GM11168 (cell line): Measurements from ENCODE around the gene NAB2.

Experiments used
- in situ Hi-C: fragments of 300-500 bp; cut with MboI; formaldehyde crosslinking; loops from one replicate; pipeline ENCODE4 v1.12.0; 2022; ENCODE audit warnings: low sequenced_read_pairs; ENCODE audit not compliant: unreplicated experiment

The NAB2 gene

DNA sequence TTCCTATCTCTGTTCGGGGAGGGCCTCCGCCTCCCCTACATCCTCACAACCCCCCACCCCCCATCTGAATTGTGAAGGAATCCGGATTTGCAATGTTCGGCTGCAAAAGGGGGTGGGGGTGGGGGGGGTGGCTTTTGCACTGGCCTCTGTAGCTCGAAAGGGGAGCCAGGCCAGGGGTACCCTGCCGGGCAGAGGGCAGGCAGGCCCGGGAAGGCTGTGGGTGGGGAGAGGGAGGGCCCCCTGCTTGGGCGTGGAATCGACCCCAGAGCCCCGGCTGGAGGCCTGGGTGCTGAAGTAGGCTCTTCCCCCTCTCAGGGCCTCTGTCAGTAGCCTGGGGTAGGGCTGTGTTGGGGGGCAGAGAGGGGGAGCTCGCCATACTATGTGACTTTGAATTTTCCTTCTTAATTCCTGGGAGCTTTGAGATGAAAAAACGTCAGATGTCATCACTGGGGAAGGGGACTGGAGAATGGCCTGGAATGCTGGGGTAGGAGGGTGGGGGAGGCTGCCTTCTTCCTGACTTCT lies 40.5 kb downstream of the NAB2 start:
- in situ Hi-C loops, result no loop called here

- in situ Hi-C loops, result no loop called here
Measured at GRCh38 chr12:57129889-57130288, 41.0 kb downstream of the NAB2 start.

DNA sequence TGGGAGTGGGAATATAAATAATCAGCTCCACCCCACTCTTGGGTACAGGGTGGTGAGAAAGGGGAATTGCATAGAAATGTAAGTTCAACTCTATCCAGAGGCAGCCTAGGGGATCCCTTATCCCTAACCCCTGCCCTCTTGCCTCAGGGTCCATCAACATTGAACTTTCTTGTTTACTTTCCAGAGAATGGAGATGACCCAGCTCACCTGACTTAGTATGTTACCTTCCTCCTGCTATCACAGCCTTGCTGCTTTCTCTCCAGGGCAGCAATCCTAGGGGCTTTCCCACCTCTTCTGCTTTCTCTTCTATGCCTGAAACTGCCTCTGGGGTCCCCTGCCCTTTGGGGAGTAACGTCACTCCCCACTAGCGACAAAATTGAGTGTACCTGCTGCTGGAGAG lies 42.0 kb downstream of the NAB2 start:
- in situ Hi-C loops, result no loop called here

DNA sequence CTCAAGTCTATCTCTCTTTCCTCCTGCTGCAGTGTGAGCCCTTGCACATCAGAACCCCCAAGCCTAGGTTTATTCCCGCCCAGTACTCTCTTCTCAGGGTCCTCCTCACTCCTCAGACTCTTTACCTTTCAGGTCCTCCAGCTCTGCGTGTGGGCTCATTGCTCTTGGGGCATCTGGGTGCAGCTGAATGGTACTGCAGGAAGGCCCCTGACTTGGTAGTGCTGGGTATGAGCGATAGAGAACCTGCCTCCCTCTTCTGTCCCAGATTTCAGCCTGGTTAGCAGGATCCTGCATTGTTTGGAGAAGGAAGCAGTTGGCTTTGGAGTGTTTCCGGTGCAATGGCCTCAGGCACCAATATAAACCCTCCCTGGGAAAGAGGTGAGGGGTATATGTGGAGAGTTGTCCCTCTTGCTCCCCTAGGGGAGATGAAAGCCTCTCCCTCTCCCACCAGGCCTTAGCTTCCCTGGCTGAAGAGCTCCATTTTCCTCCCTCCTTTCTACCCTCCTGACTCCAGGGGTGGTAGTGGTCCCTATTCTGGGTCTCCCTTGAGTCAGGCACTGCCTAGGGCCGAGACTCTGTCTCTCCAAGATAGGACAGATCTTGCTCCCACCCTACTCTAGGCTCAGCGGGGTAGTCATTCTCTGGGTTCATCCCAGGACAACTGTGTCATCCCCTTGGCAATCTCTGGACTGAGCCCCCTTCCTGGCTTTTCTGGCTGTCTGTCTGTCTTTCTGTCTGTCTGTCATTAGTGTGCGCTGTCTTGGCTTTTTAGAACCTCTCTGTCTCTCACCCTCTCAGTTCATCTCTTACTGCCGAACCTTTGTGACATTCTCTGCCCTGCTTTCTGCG lies 43.2 kb downstream of the NAB2 start:
- in situ Hi-C loops, result no loop called here

DNA sequence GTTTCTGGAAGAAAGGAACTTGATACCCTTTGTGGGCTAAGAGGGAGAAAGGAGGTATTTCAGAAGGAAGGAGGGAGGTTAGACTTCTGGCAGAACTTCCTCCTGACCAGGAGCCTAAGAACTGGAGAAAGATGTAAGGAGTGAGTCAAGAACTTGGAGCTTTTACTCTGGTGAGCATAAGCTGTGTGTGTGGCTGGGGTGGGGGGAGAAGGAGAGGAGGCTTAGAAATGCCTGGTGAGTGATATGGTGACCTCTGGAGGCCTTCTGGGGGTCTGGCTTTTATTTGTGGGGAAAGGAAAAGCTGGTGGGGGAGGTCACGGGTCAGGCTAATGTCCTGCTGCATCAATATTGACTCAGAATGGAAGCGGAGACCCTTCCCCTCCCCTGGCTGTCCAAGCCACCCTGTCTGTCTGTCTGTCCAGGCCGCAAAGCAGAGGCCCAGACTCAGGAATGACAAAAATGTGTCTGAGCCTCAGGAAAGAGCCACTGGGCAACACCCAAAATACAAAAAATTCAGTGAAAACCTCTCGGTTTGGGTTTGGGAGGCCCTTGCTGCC lies 44.2 kb downstream of the NAB2 start:
- in situ Hi-C loops, result no loop called here

DNA sequence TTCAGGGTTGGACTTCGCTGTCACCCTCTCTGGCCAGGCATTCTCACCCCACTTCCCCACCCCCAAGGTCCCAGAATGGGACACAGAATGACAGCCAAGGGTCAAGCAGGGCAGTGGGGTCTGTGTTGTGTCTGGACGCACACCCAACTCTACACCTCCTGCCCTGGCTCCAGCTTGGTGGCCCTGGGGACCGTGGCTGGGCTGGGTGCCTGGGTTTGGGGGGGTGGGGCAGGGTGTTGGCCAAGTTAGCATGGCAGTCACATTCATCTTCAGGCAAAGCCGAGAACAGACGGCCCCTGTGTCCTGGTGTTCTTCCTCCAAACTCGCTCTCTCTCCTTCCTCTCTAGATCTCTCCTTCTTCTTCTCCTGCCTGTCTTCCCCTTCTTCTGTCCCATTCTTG lies 45.0 kb downstream of the NAB2 start:
- in situ Hi-C loops, result no loop called here

DNA sequence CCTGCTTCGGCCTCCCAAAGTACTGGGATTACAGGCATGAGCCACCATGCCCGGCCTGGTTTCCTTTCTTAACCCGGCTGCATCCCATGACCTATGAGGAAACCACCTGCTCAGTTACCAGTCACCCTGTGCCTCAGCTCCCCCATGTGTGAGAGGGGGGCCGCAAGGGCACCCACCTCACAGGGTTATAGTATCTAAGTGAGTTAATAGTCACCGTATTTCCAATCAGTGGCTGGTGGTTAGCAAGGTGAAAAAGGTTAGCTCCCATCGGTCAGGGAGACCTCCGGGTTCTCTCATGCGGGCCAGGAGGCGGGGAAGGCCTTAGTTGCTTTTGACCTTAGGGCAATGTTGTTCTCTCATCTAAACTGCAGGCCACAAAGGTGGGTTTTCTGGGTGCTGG lies 46.0 kb downstream of the NAB2 start:
- in situ Hi-C loops, result no loop called here

DNA sequence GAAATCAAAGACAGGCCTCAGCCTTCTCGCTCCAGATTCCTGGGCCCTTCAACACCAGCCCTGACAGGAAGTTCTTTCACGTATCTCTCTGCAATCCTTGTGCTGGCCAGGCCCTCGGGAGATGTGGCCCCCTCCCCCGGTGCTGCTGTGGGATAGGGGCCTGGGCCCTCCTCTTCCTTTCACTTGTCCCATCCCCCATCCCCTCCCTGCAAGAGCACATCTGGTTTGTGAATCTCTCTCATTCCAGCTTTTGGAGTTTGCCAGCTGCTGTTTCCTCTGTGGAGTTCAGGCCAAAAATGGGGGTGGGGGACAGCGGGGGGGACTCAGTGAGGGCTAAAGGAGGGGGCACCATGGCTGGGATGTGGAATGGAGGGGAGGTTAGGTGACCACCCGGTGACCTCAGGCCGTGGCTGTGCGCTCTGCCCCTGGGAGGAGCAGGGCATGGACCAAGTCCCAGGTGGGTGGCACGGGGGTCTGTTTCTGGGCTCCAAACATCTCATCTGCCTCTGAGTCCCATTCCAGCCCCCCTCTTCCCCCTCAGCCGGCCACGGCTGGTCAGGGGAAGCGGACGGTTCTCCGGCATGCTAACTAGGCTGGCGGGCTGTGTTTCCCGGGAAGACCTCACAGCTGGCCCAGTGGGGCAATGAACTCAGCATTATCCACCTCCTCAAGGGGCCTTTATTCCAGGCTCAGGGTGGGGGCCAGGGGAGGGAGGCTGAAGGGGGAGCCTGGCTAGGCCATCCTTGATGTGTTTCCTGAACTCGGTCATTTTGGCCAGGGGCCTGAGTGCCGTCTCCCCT lies 46.8 kb downstream of the NAB2 start:
- in situ Hi-C loops, result no loop called here

- in situ Hi-C loops, result no loop called here
Measured at GRCh38 chr12:57138526-57139272, 49.8 kb downstream of the NAB2 start.

DNA sequence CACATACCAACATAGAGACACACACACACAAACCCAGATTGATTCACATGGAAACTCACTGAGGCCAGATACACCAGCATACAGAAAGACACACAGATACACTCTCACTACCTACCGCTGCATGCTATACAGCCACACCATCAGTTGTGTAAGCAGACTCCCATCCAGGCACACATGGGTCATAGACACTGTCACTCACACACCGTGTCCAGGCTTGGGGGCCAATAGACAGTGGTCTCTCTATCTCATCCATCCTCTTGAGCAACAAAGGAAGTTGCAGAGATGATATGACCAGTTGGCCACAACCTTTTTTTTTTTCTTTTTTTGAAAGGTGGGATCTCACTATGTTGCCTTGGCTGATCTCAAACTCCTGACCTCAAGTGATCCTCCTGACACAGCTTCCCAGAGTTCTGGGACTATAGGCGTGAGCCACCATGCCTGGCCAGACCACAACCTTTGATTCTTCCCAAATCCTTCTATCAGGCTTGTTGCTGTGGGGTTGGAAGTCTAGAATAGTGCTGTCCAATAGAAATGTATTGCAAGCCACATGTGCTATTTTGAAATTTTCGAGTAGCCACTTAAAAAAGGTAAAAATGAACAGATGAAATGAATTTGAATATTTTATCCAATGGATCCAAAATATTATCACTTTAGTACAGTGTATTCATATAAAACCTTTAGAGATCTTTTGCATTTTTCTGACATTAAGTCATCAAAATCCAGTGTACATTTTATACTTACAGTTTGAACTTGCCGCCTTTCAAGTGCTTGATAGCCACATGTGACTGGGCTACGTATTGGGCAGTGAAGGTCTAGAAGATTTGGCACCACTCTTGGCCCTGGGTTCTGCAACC lies 51.1 kb downstream of the NAB2 start:
- in situ Hi-C loops, result no loop called here

- in situ Hi-C loops, result no loop called here
Measured at GRCh38 chr12:57141249-57141648, 52.3 kb downstream of the NAB2 start.

- in situ Hi-C loops, result no loop called here
Measured at GRCh38 chr12:57142121-57142520, 53.2 kb downstream of the NAB2 start.

- in situ Hi-C loops, result no loop called here
Measured at GRCh38 chr12:57142727-57143126, 53.8 kb downstream of the NAB2 start.

- in situ Hi-C loops, result no loop called here
Measured at GRCh38 chr12:57143454-57143853, 54.5 kb downstream of the NAB2 start.
